CD4-positive, alpha-beta memory T cell (primary cell): ENCODE results near the gene DUS2. TPM values are rescaled to one million over a fixed set of nuclear protein-coding genes. Genes with fewer than 3 reads are reported as not detected.
"Not testable (repeated sequence)": the region's sequence is repeated elsewhere in the genome, so short reads cannot be mapped to it uniquely, and the experiment has no call there.

ENCODE experiments used
- CTCF ChIA-PET: fragments of 350-600 bp; sonication (Branson Sonifier 250); formaldehyde crosslinking; loops from one replicate; lab custom pipeline; 2021; ENCODE audit warnings: inconsistent platforms; ENCODE audit not compliant: partially characterized antibody; lab: Charles Lee
- POLR2A ChIA-PET: fragments of 350-600 bp; sonication (Branson Sonifier 250); formaldehyde crosslinking; loops from one replicate; lab custom pipeline; 2021; ENCODE audit not compliant: partially characterized antibody; lab: Charles Lee
- DNase-seq, 5 donors: peaks; one replicate each; pipeline versions ENCODE4 v3.0.0 to v3.0.0-alpha.2; 2020 to 2022; ENCODE audit warnings: mixed read lengths in 1 of 5
- H3K27ac ChIP-seq: one replicate; pipeline ENCODE4 v1.7.0; 2013; ENCODE audit warnings: low read depth, low read length
- H3K27me3 ChIP-seq: 2 replicates; pipeline ENCODE4 v1.7.0; 2013; ENCODE audit warnings: mild to moderate bottlenecking, low read length, moderate library complexity; ENCODE audit not compliant: insufficient read depth
- H3K36me3 ChIP-seq: 2 replicates; pipeline ENCODE4 v1.7.0; 2013; ENCODE audit warnings: mild to moderate bottlenecking, low read length, moderate library complexity; ENCODE audit not compliant: insufficient read depth
- H3K4me1 ChIP-seq: 2 replicates; pipeline ENCODE4 v1.7.0; 2013; ENCODE audit warnings: mild to moderate bottlenecking, low read length, moderate library complexity; ENCODE audit not compliant: insufficient read depth
- H3K4me3 ChIP-seq, 2 donors: one replicate each; pipeline ENCODE4 v1.7.0; 2013; ENCODE audit warnings: low read length in 2 of 2, mild to moderate bottlenecking in 1 of 2
- H3K9me3 ChIP-seq, 2 donors: one replicate each; pipeline ENCODE4 v1.7.0; 2013; ENCODE audit warnings: low read length in 2 of 2, control low read depth in 1 of 2; ENCODE audit not compliant: control insufficient read depth in 1 of 2
- H3K27ac Mint-ChIP-seq, 7 donors: one replicate each; pipeline ENCODE4 v1.8.0; 2020 to 2021; ENCODE audit warnings: mixed read lengths in 7 of 7, mild to moderate bottlenecking in 6 of 7, inconsistent platforms in 3 of 7, moderate library complexity in 3 of 7
- H3K27me3 Mint-ChIP-seq, 2 donors: one replicate each; pipeline ENCODE4 v1.8.0; 2020 to 2021; ENCODE audit warnings: mixed read lengths in 2 of 2
- H3K36me3 Mint-ChIP-seq, 2 donors: one replicate each; pipeline ENCODE4 v1.8.0; 2020 to 2021; ENCODE audit warnings: mixed read lengths in 2 of 2, inconsistent platforms in 1 of 2, mild to moderate bottlenecking in 1 of 2
- H3K4me1 Mint-ChIP-seq, 4 donors: one replicate each; pipeline ENCODE4 v1.8.0; 2020 to 2021; ENCODE audit warnings: mixed read lengths in 4 of 4, mild to moderate bottlenecking in 1 of 4
- H3K4me3 Mint-ChIP-seq, 8 donors: one replicate each; pipeline ENCODE4 v1.8.0; 2020 to 2021; ENCODE audit warnings: mixed read lengths in 8 of 8, mild to moderate bottlenecking in 7 of 8, moderate library complexity in 6 of 8, inconsistent platforms in 3 of 8
- H3K9me3 Mint-ChIP-seq, 8 donors: one replicate each; pipeline ENCODE4 v1.8.0; 2020 to 2021; ENCODE audit warnings: mixed read lengths in 8 of 8, mild to moderate bottlenecking in 5 of 8, inconsistent platforms in 3 of 8, moderate library complexity in 1 of 8
- intact Hi-C: fragments of 100-400 bp; cut with micrococcal nuclease; formaldehyde crosslinking; loops from one replicate; pipeline ENCODE4 v1.15.1; 2023
- polyA plus RNA-seq, 2 donors: library from polyadenylated mRNA; unstranded; fragments of 300-500 nt; fragmentation: Illumina TruSeq; gene quantifications; one replicate each; pipeline ENCODE4 v1.2.3, GENCODE V29; 2021
- total RNA-seq, 2 experiments: library from RNA; stranded (reverse); gene quantifications; one replicate each; pipeline ENCODE4 v1.2.3, GENCODE V29; 2021

DUS2 gene
- total and polyA plus RNA-seq, 4 experiments from 2014 or later: 9.0 to 14.6 (median 12.8) TPM

DNA sequence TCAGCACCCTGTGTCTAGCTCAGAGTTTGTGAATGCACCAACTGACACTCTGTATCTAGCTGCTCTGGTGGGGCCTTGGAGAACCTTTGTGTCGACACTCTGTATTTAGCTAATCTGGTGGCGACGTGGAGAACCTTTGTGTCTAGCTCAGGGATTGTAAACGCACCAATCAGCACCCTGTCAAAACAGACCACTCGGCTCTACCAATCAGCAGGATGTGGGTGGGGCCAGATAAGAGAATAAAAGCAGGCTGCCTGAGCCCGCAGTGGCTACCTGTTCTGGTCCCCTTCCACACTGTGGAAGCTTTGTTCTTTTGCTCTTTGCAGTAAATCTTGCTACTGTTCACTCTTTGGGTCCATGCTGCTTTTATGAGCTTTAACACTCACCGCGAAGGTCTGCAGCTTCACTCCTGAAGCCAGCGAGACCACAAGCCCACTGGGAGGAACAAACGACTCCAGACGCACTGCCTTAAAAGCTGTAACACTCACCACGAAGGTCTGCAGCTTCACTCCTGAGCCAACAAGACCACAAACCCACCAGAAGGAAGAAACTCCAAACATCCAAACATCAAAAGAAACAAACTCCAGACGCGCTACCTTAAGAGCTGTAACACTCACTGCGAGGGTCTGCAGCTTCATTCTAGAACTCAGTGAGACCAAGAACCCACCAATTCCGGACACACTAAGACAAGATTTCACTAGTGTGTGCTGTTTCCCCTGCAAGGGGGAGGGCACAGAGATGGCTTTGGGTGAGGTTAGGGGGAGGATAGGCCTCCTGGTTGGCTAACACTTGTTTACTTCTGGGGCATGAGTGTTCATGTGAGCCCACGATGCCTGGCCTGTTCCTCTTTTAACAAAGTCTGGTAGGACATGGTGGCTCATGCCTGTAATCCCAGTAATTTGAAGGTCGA is 24.1 kb upstream of the DUS2 start, which contains the start of gene DPEP2:
DPEP2 (minus strand) TSS at position 706 of the 910 bp plus-strand sequence. CDS start 6,272 bp downstream, outside the sequence.
- H3K9me3 ChIP-seq, H3K36me3 ChIP-seq, H3K9me3 Mint-ChIP-seq, H3K27me3 ChIP-seq, H3K27me3 Mint-ChIP-seq, H3K36me3 Mint-ChIP-seq: not testable (repeated sequence)
- Mint-ChIP-seq H3K4me3 (peak within 1 kb of the TSS; percentile 84 to 96 (median 88)), H3K27ac (peak within 1 kb of the TSS; percentile 84 to 99 (median 95)), H3K4me1 (peaks cover 37 to 80% (median 54%) of the 10 kb centered on the region in 4 donors)
- DNase-seq: peak; percentile 56 to 68 (median 59)
- Histone ChIP-seq H3K4me1 (peaks cover 80% of the 10 kb centered on the region), H3K27ac (peak within 1 kb of the TSS; percentile 60), H3K4me3 (peak within 1 kb of the TSS; percentile 41 to 45)
- POLR2A ChIA-PET: interaction anchor here (0.7 to 6.2 kb wide), 21 partner anchors 8 to 436 kb away, joined by 3 to 95 read pairs (median 6); partner anchors contain the start of genes CTCF, DDX28, DPEP2NB and DUS2
- intact Hi-C loops: loop anchor here (1.0 kb wide), 1 partner anchor 64 kb away; no protein-coding TSS in a partner anchor
- CTCF ChIA-PET: interaction anchor here (0.6 to 6.5 kb wide), 10 partner anchors 9 to 182 kb away, joined by 3 to 45 read pairs (median 4); partner anchors contain the start of genes DDX28 and DUS2

DNA sequence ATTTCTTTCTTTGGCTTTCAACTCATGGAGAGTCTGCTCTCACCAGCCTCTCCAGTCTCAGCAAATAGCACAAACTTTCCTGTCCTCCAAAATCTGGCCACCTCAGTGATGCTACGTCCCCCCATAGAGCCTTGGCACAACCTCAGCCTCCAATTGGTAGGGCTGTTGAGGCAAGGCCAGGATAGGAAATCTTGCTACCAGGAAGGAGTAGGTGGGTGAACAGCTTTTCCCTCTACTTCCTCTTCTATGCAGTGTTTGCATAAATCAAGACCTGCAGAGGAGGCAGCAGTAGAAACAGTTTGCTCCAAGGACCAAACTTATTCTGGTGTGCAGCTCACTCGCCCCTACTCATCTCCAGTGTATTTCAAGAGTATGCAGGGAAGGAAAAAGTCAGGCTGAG is 23.1 kb upstream of the DUS2 start:
- Mint-ChIP-seq H3K27ac (peak overlapping the region; percentile 84 to 99 (median 95)), H3K4me3 (peak overlapping the region; percentile 84 to 96 (median 88)), H3K9me3 (no peaks in the 10 kb centered on the region), H3K4me1 (peaks cover 36 to 78% (median 54%) of the 10 kb centered on the region in 4 donors), H3K27me3 (no peaks in the 10 kb centered on the region), H3K36me3 (peaks cover 0 to 2% of the 10 kb centered on the region in 2 donors)
- Histone ChIP-seq H3K36me3 (no peaks in the 10 kb centered on the region), H3K4me1 (peaks cover 80% of the 10 kb centered on the region), H3K27ac (peak overlapping the region; percentile 60), H3K9me3 (no peaks in the 10 kb centered on the region), H3K4me3 (peak overlapping the region in 1 of 2 donors; percentile 41), H3K27me3 (no peaks in the 10 kb centered on the region)
- ChIA-PET POLR2A (interaction anchor here (0.6 to 6.2 kb wide), 19 partner anchors 8 to 463 kb away, joined by 3 to 95 read pairs (median 5); partner anchors contain the start of genes CTCF, DDX28, DPEP2NB and DUS2), CTCF (interaction anchor here (0.7 to 6.5 kb wide), 5 partner anchors 19 to 64 kb away, joined by 3 to 45 read pairs (median 3); partner anchors contain the start of genes DDX28, DUS2 and PSMB10)
- DNase-seq: no peak
- intact Hi-C loops: loop anchor here (1.0 kb wide), 1 partner anchor 65 kb away; no protein-coding TSS in a partner anchor

GRCh38 chr16:68000450-68000849 is 22.6 kb upstream of the DUS2 start:
- H3K9me3 ChIP-seq: no peaks in the 10 kb centered on the region
- no peaks in the 10 kb centered on the region for H3K27me3 ChIP-seq
- peaks cover 0 to 2% of the 10 kb centered on the region in 2 donors for H3K36me3 Mint-ChIP-seq
- H3K9me3 Mint-ChIP-seq: no peaks in the 10 kb centered on the region
- DNase-seq: peak in 2 of 5 donors; percentile 19 to 31
- H3K27me3 Mint-ChIP-seq: no peaks in the 10 kb centered on the region
- ChIA-PET POLR2A (interaction anchor here (0.7 to 6.2 kb wide), 21 partner anchors 8 to 463 kb away, joined by 3 to 95 read pairs (median 4); partner anchors contain the start of genes CTCF, DDX28, DPEP2NB and DUS2), CTCF (interaction anchor here (0.9 to 6.5 kb wide), 3 partner anchors 19 to 40 kb away, joined by 3 to 45 read pairs (median 39); partner anchors contain the start of genes DDX28 and DUS2)
- peak overlapping the region in 1 of 2 donors; percentile 41 for H3K4me3 ChIP-seq
- H3K36me3 ChIP-seq: no peaks in the 10 kb centered on the region
- H3K27ac Mint-ChIP-seq: peak overlapping the region; percentile 84 to 99 (median 95)
- peaks cover 82% of the 10 kb centered on the region for H3K4me1 ChIP-seq
- peaks cover 33 to 78% (median 54%) of the 10 kb centered on the region in 4 donors for H3K4me1 Mint-ChIP-seq
- H3K4me3 Mint-ChIP-seq: peak overlapping the region; percentile 84 to 96 (median 88)
- intact Hi-C loops: no loop called here
- peak overlapping the region; percentile 60 for H3K27ac ChIP-seq

DNA sequence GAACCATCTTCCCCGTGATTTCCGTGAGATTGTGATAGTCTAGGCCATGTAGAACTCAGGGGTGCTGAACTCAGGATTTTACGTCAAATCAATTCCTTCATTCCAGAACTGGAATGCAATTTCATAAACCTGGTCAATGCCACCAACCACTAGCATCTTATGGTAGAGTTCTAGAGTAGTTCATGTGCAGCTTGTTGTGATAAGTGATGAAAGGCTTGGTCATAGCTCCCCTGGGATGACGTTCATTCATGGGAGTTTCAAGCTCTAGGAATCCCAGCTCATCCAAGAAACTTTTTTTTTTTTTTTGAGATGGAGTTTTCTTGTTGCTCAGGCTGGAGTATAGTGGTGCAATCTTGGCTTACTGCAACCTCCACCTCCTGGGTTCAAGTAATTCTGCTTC is 20.1 kb upstream of the DUS2 start:
- Histone ChIP-seq H3K27me3 (no peaks in the 10 kb centered on the region), H3K9me3 (no peaks in the 10 kb centered on the region), H3K36me3 (no peaks in the 10 kb centered on the region), H3K27ac (no peak overlapping the region), H3K4me3 (no peak overlapping the region), H3K4me1 (peaks cover 82% of the 10 kb centered on the region)
- H3K27me3 Mint-ChIP-seq: no peaks in the 10 kb centered on the region
- POLR2A ChIA-PET: interaction anchor here (0.6 to 4.2 kb wide), 8 partner anchors 9 to 104 kb away, joined by 3 to 35 read pairs (median 5); partner anchors contain the start of genes DDX28, DUS2 and NFATC3
- no peaks in the 10 kb centered on the region for H3K36me3 Mint-ChIP-seq
- peaks cover 40 to 70% (median 55%) of the 10 kb centered on the region in 4 donors for H3K4me1 Mint-ChIP-seq
- H3K9me3 Mint-ChIP-seq: no peaks in the 10 kb centered on the region
- intact Hi-C loops: no loop called here
- no peak for DNase-seq
- no peak overlapping the region for H3K4me3 Mint-ChIP-seq
- CTCF ChIA-PET: interaction anchor here (1.6 to 6.5 kb wide), 5 partner anchors 9 to 119 kb away, joined by 4 to 45 read pairs (median 38); partner anchors contain the start of genes DDX28 and DUS2
- H3K27ac Mint-ChIP-seq: peak overlapping the region; percentile 23 to 86 (median 48)

GRCh38 chr16:68005211-68005610 is 17.9 kb upstream of the DUS2 start:
- Histone ChIP-seq H3K4me3 (no peak overlapping the region), H3K9me3 (no peaks in the 10 kb centered on the region), H3K36me3 (no peaks in the 10 kb centered on the region), H3K27ac (peak overlapping the region; percentile 29), H3K27me3 (no peaks in the 10 kb centered on the region), H3K4me1 (peaks cover 62% of the 10 kb centered on the region)
- no peak for DNase-seq
- Mint-ChIP-seq H3K9me3 (no peaks in the 10 kb centered on the region), H3K4me1 (peaks cover 27 to 53% (median 42%) of the 10 kb centered on the region in 4 donors), H3K4me3 (peak overlapping the region in 7 of 8 donors; percentile 17 to 76 (median 60)), H3K36me3 (no peaks in the 10 kb centered on the region), H3K27me3 (no peaks in the 10 kb centered on the region), H3K27ac (peak overlapping the region; percentile 81 to 97 (median 95))
- ChIA-PET CTCF (interaction anchor here (0.9 to 6.0 kb wide), 10 partner anchors 9 to 70 kb away, joined by 3 to 45 read pairs (median 6); partner anchors contain the start of genes DDX28 and DUS2), POLR2A (interaction anchor here (0.7 to 4.7 kb wide), 23 partner anchors 8 to 360 kb away, joined by 3 to 67 read pairs (median 4); partner anchors contain the start of genes CARMIL2, DDX28, DPEP2 and DPEP2NB)
- intact Hi-C loops: no loop called here

DNA sequence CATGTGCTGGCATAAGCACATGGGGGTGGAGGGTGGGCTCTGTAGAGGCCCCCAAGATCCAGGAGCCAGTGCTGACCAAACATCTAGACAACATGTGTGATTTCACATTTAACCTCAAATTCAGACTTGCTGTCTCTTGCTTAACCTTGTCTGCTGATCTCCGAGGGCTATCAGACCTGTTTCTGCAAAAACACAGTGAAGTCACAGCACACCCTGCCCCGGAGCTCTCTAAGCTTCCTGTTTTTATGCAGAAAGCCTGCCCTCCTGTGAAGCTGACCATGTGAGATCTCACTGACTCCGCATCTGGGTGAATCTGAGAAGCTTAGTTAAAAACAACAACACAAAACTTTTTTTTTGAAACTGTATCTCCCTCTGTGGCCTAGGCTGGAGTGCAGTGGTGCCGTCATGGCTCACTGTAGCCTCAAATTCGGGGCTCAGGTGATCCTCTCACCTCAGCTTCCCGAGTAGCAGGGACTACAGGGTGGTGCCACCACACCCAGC is 17.2 kb upstream of the DUS2 start:
- H3K27me3 Mint-ChIP-seq: no peaks in the 10 kb centered on the region
- Histone ChIP-seq H3K27me3 (no peaks in the 10 kb centered on the region), H3K4me3 (no peak overlapping the region), H3K27ac (peak overlapping the region; percentile 29), H3K4me1 (peaks cover 56% of the 10 kb centered on the region), H3K9me3 (no peaks in the 10 kb centered on the region), H3K36me3 (no peaks in the 10 kb centered on the region)
- H3K27ac Mint-ChIP-seq: peak overlapping the region; percentile 81 to 97 (median 95)
- H3K4me1 Mint-ChIP-seq: peaks cover 22 to 53% (median 37%) of the 10 kb centered on the region in 4 donors
- POLR2A ChIA-PET: interaction anchor here (0.6 to 4.7 kb wide), 29 partner anchors 8 to 361 kb away, joined by 3 to 67 read pairs (median 4); partner anchors contain the start of genes CARMIL2, DDX28, DPEP2 and DPEP2NB
- DNase-seq: peak; percentile 61 to 77 (median 67)
- intact Hi-C loops: loop anchor here (1.0 to 2.0 kb wide), 2 partner anchors 13 to 17 kb away; partner anchors contain the start of genes DDX28 and DUS2
- CTCF ChIA-PET: interaction anchor here (0.9 to 6.0 kb wide), 12 partner anchors 9 to 79 kb away, joined by 3 to 45 read pairs (median 5); partner anchors contain the start of genes DDX28, DUS2 and NFATC3
- H3K36me3 Mint-ChIP-seq: no peaks in the 10 kb centered on the region
- H3K9me3 Mint-ChIP-seq: no peaks in the 10 kb centered on the region
- H3K4me3 Mint-ChIP-seq: peak overlapping the region in 7 of 8 donors; percentile 46 to 76 (median 60)
